ES-I3 (cell line): ENCODE results near the gene TLCD2.
"Not testable (repeated sequence)": the region's sequence is repeated elsewhere in the genome, so short reads cannot be mapped to it uniquely, and the experiment has no call there.

Experiments
- H3K36me3 ChIP-seq: 2 replicates; pipeline ENCODE4 v1.6.1; 2013; ENCODE audit warnings: mild to moderate bottlenecking, low read length, control low read depth, moderate library complexity; ENCODE audit not compliant: insufficient read depth
- H3K4me1 ChIP-seq: 2 replicates; pipeline ENCODE4 v1.6.1; 2013; ENCODE audit warnings: mild to moderate bottlenecking, control low read depth, low read length; ENCODE audit not compliant: insufficient read depth
- H3K9ac ChIP-seq: 2 replicates; pipeline ENCODE4 v1.6.1; 2013; ENCODE audit warnings: low read depth, mild to moderate bottlenecking, low read length, moderate library complexity
- H3K9me3 ChIP-seq: 2 replicates; pipeline ENCODE4 v1.6.1; 2013; ENCODE audit warnings: mild to moderate bottlenecking, low read length, moderate library complexity; ENCODE audit not compliant: control insufficient read depth, insufficient read depth

TLCD2 gene

DNA sequence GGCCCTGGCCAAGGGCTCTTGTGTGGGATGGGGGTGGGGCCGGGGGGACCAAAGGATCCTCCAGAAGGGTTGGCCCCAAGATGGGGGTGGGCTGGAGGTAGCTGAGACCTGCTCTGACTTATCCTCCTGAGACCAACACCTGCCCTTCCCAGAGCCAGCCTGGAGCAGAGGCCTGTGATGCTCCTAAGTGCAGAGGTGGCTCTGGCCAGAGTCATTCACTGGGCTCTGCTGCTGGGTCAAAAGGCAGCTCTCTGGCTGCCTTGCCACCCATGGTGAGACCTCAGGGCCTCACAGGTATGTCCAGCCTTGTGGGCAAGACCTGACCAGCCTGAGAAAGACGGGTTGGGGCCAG is 32.9 kb upstream of the TLCD2 start:
- Histone ChIP-seq H3K36me3 (no peaks in the 10 kb centered on the region), H3K9ac (no peak overlapping the region), H3K9me3 (no peaks in the 10 kb centered on the region), H3K4me1 (peaks cover 3% of the 10 kb centered on the region; the same call in 1 of the 2 replicates)

DNA sequence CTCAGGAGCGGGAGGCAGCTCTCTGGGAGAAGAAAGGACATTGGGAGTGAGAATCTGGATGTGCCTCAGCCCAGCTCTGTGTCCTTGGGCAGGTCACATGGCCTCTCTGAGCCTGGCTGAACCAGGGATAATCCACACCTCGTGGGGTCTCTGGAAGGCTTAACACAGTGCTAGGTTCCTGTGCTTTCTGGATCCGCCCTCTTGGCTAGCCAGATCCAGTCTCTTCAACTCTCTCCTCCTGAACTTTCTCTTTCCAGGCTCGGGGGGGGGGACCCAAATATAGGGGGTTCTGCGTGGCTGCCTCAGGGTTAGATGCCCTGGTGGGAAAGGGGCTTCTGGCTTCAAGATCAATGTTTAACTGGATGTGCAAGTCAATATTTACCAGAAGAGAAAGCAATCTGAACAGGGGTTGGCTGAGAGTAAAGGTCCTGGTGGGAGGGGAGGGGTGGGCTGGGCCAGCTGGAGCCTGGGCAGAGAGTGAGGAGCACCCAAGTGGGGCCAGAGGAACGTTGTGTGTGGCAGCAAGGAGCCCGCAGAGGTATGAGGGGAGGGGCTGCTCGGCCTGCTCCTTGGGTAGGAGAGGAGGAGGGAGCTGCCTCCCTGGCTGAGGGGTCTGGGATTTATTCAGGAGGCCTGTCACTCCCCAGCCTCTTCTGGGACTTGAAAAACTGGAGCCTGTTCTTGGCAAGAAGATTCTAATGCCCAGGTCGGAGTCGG is 32.4 kb upstream of the TLCD2 start, which contains the start of gene SERPINF2:
Gene SERPINF2 (plus strand): TSS at position 501 of the 717 bp plus-strand sequence. CDS start 2,125 bp downstream, outside the sequence.
- H3K4me1 ChIP-seq = peaks cover 3% of the 10 kb centered on the region; the same call in 1 of the 2 replicates
- H3K36me3 ChIP-seq = no peaks in the 10 kb centered on the region
- no peaks in the 10 kb centered on the region for H3K9me3 ChIP-seq
- H3K9ac ChIP-seq = no peak within 1 kb of the TSS

DNA sequence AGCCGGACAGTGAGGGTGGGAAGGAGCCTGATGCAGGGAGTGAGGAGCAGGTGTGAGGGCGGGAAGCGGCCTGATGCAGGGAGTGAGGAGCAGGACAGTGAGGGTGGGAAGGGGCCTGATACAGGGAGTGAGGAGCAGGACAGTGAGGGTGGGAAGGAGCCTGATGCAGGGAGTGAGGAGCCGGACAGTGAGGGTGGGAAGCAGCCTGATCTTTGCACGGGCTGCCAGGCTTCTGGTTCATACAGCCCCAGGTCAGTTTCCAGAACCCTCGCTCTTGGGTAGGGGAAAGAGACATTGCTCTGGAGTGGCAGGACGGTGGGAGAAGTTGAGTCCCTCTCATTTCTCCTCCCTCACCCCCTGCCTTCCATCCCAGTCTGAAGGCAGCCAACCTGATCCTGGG is 31.7 kb upstream of the TLCD2 start:
- H3K9me3 ChIP-seq, H3K36me3 ChIP-seq: not testable (repeated sequence)

DNA sequence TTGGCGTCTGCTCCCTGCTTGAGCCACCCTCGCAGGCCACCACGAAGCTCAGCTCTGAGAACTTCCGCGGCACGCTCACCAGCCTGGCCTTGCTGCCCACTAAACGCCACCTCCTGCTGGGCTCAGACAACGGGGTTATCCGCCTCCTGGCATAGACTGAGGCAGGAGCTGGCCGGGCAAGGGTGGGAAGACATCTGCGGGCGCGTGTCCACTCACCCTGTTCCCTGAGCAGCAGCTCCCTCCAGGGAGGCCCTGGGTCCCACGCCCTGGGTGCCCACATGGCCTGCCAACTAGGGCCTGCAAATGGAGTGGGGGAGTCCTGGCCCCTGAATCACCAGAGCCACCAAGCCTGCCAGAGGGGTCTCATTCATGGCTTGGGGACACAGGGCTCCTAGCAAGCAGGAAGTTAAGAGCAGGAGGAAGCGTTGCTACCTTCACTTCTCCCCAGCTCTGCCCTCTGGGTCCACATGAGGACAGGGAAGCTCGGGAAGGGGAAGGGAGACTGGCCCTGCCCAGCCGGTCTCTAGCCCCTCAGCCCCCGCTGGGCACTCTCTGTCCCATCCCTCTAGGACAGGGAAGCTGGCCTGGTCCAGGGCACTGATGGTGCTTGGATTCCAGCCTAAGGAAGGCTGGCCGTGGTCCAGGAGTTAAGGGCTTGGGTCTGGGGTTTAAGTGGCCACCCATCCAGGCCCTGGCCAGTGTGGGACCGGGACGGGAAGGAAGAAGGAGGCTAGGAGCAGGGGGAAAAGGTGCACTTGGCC is 27.5 kb upstream of the TLCD2 start:
- H3K36me3 ChIP-seq = no peaks in the 10 kb centered on the region
- no peaks in the 10 kb centered on the region for H3K9me3 ChIP-seq
- no peak overlapping the region for H3K9ac ChIP-seq
- H3K4me1 ChIP-seq = peaks cover 6% of the 10 kb centered on the region; the same call in 1 of the 2 replicates

More for the DNA sequence above, 31.7 kb upstream of the TLCD2 start:
- not testable (repeated sequence) for H3K9ac ChIP-seq, H3K4me1 ChIP-seq

DNA sequence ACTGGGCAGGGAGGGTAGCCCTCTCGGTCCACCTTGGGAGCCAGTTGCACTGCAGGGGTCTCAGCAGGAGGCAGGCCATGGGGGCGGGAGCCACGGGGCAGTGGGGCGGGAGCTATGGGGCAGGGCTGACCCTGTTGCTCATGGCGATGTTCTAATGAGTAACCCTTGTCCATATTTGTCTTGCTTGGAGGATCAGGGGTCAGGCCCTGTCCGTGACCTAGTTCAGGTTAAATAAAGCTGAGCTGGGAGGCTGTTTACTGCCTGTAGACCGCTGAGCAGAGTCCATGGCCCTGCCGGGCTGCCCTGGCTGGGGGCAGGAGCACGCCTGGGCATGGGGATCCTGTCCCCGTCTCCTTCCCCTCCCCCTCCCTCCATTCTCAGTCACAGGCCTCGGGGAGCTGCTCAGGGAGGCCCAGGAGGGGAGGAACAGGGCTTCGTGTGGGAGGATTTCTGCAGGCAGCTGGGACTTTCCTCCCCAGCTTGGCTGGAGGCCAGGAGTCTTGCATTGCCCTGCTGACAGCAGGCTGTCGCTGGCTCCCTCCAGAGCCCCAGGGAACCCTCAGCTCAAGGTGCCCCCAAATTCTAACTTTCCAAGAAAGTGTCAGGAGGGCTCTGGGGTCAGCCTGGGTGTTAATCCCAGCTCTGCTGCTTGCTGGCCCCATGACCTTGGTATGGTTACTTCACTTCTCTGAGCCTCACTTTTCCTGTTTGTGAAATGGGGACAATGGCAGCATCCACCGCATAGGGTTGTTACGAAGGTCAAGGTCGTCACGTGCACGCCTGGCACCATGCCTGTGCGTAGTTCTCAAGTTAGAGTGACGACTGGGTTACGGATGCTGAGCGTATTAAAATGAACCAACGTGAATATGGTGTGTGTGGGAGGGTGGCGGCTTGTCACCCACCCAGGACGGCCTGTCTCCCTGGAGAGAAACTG is 26.4 kb upstream of the TLCD2 start:
- Histone ChIP-seq H3K36me3 (no peaks in the 10 kb centered on the region), H3K4me1 (peaks cover 6% of the 10 kb centered on the region; the same call in 1 of the 2 replicates), H3K9ac (no peak overlapping the region), H3K9me3 (no peaks in the 10 kb centered on the region)

DNA sequence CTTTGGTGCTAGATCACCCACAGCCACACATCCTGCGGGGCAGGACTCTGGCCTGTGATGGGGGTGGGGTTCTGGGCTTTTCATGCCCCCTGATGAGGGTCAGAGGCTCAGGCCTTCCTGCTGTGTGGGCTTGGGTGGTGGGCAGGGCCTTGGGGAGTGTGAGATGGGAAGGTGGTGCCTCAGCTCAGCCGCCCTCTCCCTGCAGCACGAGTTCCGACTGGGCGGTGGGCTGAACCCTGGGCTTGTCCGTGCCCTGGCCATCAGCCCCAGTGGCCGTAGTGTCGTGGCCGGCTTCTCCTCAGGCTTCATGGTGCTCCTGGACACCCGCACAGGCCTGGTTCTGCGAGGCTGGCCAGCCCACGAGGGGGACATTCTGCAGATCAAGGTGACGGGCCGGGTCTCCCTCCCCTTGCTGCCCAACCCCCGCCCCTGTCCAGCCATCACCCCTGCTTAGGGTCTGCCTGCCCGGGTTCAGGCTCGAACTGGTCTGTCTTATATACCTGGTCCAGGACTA is 25.7 kb upstream of the TLCD2 start:
- no peak overlapping the region for H3K9ac ChIP-seq
- no peaks in the 10 kb centered on the region for H3K9me3 ChIP-seq
- no peaks in the 10 kb centered on the region for H3K36me3 ChIP-seq
- peaks cover 6% of the 10 kb centered on the region; the same call in 1 of the 2 replicates for H3K4me1 ChIP-seq

DNA sequence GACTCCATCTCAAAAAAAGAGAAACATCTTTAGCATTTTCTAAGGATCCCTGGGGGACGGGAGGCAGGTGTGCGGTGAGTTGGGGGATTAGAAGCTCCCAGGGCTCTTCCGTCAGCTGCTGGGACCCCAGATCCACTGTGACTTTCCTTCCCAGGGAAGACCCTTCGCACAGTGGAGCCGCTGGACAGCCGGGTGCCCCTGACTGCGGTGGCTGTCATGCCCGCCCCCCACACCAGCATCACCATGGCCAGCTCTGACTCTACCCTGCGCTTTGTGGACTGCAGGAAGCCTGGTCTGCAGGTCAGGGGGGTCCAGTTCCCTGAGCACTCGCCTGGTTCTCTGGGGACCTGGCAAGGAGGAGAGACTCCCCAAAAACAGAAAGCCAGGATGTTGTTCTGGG is 25.2 kb upstream of the TLCD2 start:
- Histone ChIP-seq H3K9me3 (no peaks in the 10 kb centered on the region), H3K36me3 (no peaks in the 10 kb centered on the region), H3K4me1 (peaks cover 6% of the 10 kb centered on the region; the same call in 1 of the 2 replicates), H3K9ac (no peak overlapping the region)

DNA sequence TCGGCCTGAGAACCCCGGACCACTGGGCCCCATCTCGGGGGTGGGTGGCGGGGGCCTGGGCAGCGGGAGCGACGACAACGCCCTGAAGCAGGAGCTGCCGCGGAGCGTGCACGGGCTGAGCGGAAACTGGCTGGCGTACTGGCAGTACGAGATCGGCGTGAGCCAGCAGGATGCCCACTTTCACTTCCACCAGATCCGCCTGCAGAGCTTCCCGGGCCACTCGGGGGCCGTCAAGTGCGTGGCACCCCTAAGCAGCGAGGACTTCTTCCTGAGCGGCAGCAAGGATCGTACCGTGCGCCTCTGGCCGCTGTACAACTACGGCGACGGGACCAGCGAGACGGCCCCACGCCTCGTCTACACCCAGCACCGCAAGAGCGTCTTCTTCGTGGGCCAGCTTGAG is 23.6 kb upstream of the TLCD2 start:
- Histone ChIP-seq H3K9me3 (no peaks in the 10 kb centered on the region), H3K36me3 (no peaks in the 10 kb centered on the region), H3K9ac (no peak overlapping the region), H3K4me1 (peaks cover 6% of the 10 kb centered on the region; the same call in 1 of the 2 replicates)

DNA sequence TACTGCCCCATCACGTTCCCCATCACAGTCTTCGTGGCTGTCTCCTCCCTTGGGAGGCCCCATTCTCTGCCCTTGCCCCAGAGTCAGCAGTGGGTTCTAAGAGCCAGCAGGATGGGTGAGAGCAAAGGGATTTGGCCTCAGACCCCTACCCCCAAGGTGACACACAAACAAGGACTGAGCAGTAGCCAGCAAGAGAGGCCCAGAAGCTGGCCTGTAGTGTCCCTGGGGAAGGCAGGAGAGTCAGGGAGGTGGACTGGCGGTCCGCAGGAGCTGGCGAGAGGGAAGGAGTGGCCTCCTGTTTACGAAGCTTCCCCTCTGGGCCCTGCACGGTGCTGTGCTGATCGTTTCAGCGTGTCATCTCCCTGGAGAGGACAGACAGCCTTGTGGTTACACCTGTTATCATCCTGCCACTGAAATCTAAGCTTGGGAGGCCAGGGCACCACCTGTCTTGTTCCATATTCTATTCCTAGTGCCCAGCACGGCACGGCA is 22.7 kb upstream of the TLCD2 start:
- H3K36me3 ChIP-seq = no peaks in the 10 kb centered on the region
- no peaks in the 10 kb centered on the region for H3K9me3 ChIP-seq
- no peak overlapping the region for H3K9ac ChIP-seq
- H3K4me1 ChIP-seq = peaks cover 6% of the 10 kb centered on the region; the same call in 1 of the 2 replicates

DNA sequence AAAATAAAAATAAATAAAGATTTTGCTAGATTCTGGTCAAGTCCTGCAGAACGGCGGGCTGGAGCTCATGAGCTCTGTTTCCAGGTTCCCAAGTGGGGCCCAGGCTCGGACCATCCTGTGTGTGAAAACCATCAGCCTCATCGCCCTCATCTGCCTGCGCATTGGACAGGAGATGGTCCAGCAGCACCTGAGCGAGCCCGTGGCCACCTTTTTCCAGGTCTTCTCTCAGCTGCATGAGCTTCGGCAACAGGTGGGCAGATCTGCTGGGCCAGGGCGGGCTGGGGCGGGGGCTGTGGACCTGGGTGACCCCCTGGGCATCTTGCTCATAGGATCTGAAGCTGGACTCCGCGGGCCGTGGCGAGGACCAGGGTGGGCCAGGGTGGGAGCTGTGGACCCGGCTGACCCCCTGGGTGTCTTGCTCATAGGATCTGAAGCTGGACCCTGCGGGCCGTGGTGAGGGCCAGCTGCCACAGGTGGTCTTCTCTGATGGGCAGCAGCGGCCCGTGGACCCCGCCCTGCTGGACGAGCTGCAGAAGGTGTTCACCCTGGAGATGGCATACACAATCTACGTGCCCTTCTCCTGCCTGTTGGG is 22.2 kb upstream of the TLCD2 start:
- Histone ChIP-seq H3K9ac (no peak overlapping the region), H3K4me1 (peaks cover 6% of the 10 kb centered on the region; the same call in 1 of the 2 replicates), H3K36me3 (no peaks in the 10 kb centered on the region), H3K9me3 (no peaks in the 10 kb centered on the region)

DNA sequence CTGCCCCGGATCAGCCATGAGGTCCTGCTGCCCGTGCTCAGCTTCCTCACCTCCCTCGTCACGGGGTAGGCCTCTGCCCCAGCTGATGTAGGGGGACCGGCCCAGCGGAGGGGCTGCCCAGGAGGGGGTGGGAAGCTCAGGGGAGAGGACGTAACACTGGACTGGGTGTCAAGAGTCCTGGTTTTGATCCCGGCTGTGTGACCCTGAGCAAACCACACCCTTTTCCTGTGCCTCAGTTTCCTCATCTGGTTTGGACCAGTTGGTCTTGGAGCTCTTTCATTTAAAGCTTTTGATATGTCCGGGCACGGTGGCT is 21.0 kb upstream of the TLCD2 start:
- no peaks in the 10 kb centered on the region for H3K9me3 ChIP-seq
- H3K9ac ChIP-seq = no peak overlapping the region
- H3K4me1 ChIP-seq = no peaks in the 10 kb centered on the region; the same call in 1 of the 2 replicates
- no peaks in the 10 kb centered on the region for H3K36me3 ChIP-seq

DNA sequence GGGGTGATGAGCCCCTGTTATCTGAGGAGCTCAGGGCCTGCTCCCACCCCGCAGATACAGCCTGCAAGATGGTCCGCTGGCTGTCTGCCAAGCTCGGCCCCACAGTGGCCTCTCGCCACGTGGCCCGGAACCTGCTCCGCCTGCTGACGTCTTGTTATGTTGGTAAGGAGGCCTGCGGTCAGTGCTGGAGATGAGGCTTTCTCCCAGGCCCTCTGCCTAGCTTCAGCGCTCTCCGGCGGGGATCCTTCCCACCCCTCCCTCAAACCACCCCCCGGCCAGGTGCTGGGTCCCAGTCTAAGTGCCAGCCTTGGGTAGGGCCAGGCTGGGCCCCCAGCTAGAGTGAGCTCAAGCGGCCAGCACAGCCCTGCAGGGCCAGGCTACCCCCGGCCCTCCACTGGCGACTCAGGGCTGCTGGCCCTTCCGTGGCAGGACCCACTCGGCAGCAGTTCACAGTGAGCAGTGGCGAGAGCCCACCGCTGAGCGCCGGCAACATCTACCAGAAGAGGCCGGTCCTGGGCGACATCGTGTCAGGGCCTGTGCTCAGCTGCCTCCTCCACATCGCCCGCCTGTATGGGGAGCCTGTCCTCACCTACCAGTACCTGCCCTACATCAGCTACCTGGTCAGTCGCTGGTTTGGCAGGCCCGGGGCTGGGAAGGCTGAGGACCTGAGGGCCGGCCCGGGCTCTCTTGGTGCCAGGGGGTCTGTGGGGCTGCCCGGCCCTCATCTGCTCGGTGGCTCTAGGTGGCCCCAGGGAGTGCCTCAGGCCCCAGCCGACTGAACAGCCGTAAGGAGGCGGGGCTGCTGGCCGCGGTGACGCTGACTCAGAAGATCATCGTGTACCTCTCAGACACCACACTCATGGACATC is 20.4 kb upstream of the TLCD2 start:
- no peaks in the 10 kb centered on the region for H3K9me3 ChIP-seq
- no peaks in the 10 kb centered on the region for H3K36me3 ChIP-seq
- no peak overlapping the region for H3K9ac ChIP-seq
- no peaks in the 10 kb centered on the region for H3K4me1 ChIP-seq

DNA sequence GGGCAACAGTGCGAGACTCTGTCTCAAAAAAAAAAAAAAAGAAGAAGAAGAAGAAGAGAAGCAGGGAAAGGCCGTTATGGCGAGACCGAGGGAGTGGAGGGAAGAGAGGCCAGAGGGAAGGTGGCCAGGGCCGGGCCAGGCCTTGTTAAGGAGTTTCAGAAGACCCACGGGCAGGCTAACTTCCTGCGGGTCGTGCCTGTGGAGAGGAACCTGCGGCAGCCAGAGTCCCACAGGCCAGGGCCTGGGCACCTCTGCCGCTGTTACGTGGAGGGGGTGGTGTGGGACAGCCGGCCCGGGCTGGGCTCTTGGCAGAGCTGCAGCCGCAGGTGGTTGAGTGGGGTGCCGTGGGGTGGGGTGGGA is 19.8 kb upstream of the TLCD2 start:
- H3K36me3 ChIP-seq = no peaks in the 10 kb centered on the region
- no peaks in the 10 kb centered on the region for H3K9me3 ChIP-seq
- H3K4me1 ChIP-seq = no peaks in the 10 kb centered on the region
- no peak overlapping the region for H3K9ac ChIP-seq
